HG03066 (cell line): ENCODE measurements around the gene SIM2.
"Not testable (repeated sequence)": the region's sequence is repeated elsewhere in the genome, so short reads cannot be mapped to it uniquely, and the experiment has no call there.

Experiments
- ATAC-seq: cut with Tn5 transposase; IDR thresholded peaks from one replicate; pipeline ENCODE4 v1.9.1; 2021; ENCODE audit warnings: low read depth; ENCODE audit not compliant: unreplicated experiment

SIM2 gene, protein sequence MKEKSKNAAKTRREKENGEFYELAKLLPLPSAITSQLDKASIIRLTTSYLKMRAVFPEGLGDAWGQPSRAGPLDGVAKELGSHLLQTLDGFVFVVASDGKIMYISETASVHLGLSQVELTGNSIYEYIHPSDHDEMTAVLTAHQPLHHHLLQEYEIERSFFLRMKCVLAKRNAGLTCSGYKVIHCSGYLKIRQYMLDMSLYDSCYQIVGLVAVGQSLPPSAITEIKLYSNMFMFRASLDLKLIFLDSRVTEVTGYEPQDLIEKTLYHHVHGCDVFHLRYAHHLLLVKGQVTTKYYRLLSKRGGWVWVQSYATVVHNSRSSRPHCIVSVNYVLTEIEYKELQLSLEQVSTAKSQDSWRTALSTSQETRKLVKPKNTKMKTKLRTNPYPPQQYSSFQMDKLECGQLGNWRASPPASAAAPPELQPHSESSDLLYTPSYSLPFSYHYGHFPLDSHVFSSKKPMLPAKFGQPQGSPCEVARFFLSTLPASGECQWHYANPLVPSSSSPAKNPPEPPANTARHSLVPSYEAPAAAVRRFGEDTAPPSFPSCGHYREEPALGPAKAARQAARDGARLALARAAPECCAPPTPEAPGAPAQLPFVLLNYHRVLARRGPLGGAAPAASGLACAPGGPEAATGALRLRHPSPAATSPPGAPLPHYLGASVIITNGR

DNA sequence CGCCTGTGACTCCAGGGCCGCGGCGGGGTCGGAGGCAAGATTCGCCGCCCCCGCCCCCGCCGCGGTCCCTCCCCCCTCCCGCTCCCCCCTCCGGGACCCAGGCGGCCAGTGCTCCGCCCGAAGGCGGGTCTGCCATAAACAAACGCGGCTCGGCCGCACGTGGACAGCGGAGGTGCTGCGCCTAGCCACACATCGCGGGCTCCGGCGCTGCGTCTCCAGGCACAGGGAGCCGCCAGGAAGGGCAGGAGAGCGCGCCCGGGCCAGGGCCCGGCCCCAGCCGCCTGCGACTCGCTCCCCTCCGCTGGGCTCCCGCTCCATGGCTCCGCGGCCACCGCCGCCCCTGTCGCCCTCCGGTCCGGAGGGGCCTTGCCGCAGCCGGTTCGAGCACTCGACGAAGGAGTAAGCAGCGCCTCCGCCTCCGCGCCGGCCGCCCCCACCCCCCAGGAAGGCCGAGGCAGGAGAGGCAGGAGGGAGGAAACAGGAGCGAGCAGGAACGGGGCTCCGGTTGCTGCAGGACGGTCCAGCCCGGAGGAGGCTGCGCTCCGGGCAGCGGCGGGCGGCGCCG is at the start of gene SIM2:
Gene SIM2, plus strand, starts transcription at position 135 of the 565 bp plus-strand sequence. CDS start 632 bp downstream, outside the sequence.
- ATAC-seq: no peak

GRCh38 chr21:36654324-36654723 is 44.6 kb upstream of the SIM2 start:
- no peak for ATAC-seq

GRCh38 chr21:36654796-36655325 is 44.1 kb upstream of the SIM2 start:
- no peak for ATAC-seq

GRCh38 chr21:36656138-36656537 is 42.8 kb upstream of the SIM2 start:
- ATAC-seq: no peak

GRCh38 chr21:36657290-36657689 is 41.6 kb upstream of the SIM2 start:
- not testable (repeated sequence) for ATAC-seq

DNA sequence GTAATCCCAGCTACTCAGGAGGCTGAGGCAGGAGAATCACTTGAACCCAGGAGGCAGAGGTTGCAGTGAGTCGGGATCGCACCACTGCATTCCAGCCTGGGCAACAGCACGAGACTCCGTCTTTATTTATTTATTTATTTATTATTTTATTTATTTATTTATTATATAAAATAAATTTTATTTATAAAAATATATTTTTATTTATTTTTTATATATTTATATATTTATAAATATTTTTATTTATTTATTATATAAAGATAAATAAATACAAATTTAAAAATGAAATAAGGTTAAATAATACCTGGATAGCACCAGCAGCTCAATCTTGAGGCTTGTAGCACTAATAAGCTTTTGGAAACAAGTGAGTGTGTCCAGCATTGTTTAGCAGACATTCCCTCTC is 40.9 kb upstream of the SIM2 start:
- ATAC-seq: no peak

- no peak for ATAC-seq
Observed at GRCh38 chr21:36658926-36659325, 40.0 kb upstream of the SIM2 start.

- no peak for ATAC-seq
Observed at GRCh38 chr21:36661511-36662309, 37.2 kb upstream of the SIM2 start.

GRCh38 chr21:36663033-36663855 is 35.7 kb upstream of the SIM2 start:
- ATAC-seq: no peak

- ATAC-seq: no peak
Observed at GRCh38 chr21:36664662-36664990, 34.3 kb upstream of the SIM2 start.

DNA sequence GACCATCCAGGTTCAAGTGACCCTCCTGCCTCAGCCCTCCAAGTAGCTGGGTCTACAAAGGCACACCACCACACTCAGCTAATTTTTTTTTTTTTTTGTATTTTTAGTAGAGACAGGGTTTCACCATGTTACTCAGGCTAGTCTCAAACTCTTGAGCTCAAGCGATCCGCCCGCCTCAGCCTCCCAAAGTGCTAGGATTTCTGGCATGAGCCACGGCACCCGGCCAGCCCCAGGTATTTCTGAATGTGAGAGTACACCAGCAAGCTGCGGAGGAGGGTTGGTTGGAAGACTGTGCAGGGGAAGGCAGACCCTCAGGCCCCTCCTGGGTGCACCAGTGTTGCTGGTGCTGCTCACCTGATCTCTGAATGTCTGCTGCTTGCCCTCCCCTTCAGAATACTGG is 33.1 kb upstream of the SIM2 start:
- no peak for ATAC-seq

DNA sequence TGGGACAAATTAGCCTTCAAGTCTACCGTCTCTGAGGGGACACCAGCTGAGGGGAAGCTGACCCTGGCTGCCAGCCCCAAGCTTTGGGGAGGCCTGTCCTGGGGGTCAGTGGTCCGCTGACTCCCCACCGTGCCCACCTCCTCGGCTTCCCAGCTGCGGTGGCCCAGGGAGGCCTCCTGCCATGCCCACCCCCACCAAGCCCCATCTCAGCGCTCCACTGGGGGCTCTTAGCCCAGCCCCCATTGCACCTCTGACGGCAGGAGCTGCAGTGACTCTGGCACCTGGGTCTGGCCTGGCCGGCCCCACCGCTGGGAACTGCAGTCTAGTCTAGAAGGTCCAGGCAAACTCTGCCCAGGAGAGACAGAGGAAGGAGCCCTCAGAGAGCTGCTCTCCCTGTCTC is 30.2 kb upstream of the SIM2 start:
- ATAC-seq: no peak

DNA sequence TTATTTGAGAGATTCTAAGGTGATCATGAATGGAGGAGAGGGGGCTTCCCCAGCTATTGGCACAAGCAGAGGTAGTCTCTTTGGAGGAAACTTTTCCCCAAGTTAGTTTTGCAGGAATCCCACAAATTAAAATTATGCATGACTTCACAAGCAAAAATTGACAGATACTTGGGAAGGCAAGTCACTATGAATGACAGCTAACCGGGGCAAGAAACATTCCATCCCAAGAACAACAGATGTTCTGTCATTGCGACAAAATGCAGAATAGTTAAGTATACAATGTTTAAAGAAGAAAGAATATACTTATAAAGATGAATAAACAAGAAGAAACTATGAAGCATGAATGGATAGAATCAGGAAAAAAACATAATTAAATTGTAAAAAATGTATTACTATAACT is 27.1 kb upstream of the SIM2 start:
- ATAC-seq: no peak

- ATAC-seq: not testable (repeated sequence)
Observed at GRCh38 chr21:36672296-36672695, 26.6 kb upstream of the SIM2 start.

DNA sequence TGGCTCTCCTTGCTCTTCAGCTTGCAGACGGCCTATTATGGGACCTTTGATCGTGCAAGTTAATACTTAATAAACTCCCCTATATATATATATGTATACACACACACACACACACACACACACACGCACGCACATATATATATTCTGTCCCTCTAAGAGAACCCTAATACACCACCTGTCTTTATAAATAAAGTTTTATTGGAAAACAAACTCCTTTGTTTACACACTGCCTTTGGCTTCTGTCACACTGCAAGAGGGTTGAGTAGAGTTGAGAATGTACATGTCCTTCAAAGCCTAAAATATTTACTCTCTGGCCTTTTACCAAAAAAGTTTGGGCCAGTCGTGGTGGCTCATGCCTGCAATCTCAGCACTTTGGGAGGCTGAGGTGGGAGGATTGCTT is 26.2 kb upstream of the SIM2 start:
- no peak for ATAC-seq

DNA sequence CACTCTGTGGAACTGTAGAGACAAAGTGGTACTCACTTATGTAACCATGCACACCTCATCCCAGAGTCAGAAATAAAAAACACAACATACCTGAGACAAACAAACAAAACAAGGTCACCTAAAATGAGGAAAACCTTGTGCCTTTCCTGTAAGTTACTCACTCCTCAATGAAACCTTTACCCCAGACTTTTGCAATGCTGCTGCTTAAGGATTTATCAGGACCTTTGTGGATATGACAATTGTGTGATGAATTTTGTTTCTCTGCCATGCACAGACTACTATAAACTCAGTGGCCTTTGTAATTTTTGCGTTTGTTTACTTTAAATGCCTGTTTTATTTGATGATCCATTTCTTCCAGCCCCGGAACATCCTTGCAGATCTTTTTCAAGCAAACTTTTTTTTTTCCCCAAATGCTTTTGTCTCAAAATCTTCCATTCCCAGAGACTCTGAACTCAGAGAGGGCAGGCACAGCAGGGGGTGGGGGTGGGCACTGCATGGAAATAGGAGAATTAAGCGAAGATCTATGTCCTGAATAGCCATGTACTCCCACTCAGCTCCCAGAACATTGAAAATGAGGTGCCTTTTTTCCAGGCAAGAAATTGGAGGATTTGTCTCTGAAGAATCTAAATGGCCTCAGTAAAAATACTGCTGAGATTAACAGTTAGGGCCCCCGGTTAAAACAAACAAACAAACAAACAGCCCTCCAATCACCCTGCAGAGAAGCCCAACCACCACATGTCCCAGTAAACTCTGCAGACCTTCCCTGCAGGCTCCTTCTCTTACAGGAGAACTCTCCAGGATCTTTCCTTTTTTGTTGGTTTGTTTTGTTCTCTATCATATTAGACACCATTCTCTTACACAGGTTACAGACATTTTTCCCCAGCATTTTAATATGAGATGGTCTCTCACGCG is 22.6 kb upstream of the SIM2 start:
- no peak for ATAC-seq

DNA sequence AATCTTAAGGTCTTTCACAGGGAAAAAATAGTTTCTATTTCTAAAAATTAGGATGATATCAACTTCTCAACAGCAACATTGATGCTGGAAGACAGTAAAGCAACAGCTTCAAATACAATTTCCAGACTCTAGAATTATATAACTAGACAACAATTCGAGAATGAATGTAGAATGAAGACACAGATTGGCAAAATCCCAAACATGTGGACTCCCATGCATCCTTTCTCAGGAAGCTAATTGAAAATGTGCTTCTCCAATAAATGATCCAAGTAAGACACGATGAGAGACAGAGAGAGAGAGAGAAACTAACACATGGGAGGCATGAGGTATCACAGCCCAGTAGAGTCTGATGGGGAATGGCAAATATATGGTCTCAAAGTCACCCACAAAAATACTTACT is 21.5 kb upstream of the SIM2 start:
- no peak for ATAC-seq

DNA sequence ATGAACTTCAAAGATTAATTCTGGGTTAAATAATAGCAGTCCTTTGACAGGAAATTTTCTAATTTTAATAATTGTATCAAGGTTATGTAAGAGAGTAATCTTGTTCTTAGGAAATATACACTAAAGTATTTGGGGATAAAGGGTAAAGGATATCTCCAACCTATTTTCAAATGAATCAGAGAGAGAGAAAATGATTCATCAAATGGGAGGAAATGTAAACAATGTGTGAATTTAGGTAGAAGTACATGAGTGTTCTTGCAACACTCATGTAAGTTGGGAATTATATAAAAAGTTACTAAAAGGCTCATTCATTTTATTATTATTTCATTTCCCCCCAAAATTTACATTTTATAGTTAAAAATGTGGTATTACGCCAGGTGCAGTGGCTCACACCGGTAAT is 20.4 kb upstream of the SIM2 start:
- no peak for ATAC-seq

- ATAC-seq: no peak
Observed at GRCh38 chr21:36681117-36681631, 17.7 kb upstream of the SIM2 start.
